ENCODE data around the gene ZNF627. TPM values are rescaled to one million over a fixed set of nuclear protein-coding genes. Genes with fewer than 3 reads are reported as not detected.

Gene ZNF627
- total and polyA plus RNA-seq, 2 of the 8 experiments (the other 6 are each of a cell fraction or from before 2014, with no cell fraction given) = 7.2 to 13.7 TPM

- H3K4ac ChIP-seq (replicated peaks; ENCODE audit: insufficient read length, low read depth, low read length) = no peak overlapping the region
- H3K4me1 ChIP-seq (replicated peaks in 1 of 4; ENCODE audit: control insufficient read depth in 3 of 4, insufficient read depth in 4 of 4, low read length in 3 of 4) = peaks cover 0 to 4% (median 1%) of the 10 kb centered on the region in 4 experiments; a peak in 3 of 7 replicates
- no peak overlapping the region for H2BK5ac ChIP-seq (ENCODE audit: low read depth, low read length)
- ChIA-PET CTCF (ENCODE audit: partially characterized antibody) (interaction anchor here (1.0 to 2.4 kb wide), 2 partner anchors 13 to 66 kb away, joined by 4 to 6 read pairs; no protein-coding TSS in a partner anchor), POLR2A (ENCODE audit: partially characterized antibody) (interaction anchor here (0.8 to 5.0 kb wide), 3 partner anchors 12 to 75 kb away, joined by 3 to 17 read pairs (median 3); partner anchors contain the start of gene ELOF1)
- no peak overlapping the region for H2BK20ac ChIP-seq (ENCODE audit: low read length)
- no peak overlapping the region for H2AK5ac ChIP-seq (ENCODE audit: low read depth, low read length)
- no peak overlapping the region for H3K4me3 ChIP-seq (ENCODE audit: extremely low read depth in 1 of 4, insufficient read depth in 2 of 4, low read depth in 3 of 4, low read length in 4 of 4)
- H2BK15ac ChIP-seq (ENCODE audit: low read length) = no peak overlapping the region
- H3K79me1 ChIP-seq (ENCODE audit: low read depth, low read length) = no peaks in the 10 kb centered on the region
- 91% methylated on average over 15 of the region's 15 CpGs; no CpG with 5 or more reads in 1 of the 2 experiments for WGBS, 2 experiments (ENCODE audit: extremely low coverage in 1 of 2, insufficient coverage in 1 of 2, insufficient read length in 1 of 2, insufficient replicate concordance in 2 of 2, low coverage in 1 of 2, low lambda C conversion rate in 2 of 2, missing lambda C conversion rate in 1 of 2)
- no peak overlapping the region for H3K18ac ChIP-seq (ENCODE audit: extremely low read depth, low read length)
- no peak overlapping the region for H2BK12ac ChIP-seq (ENCODE audit: low read depth, low read length)
- no peaks in the 10 kb centered on the region; the same call in 1 of the 2 replicates for H3K23me2 ChIP-seq (ENCODE audit: low read depth, low read length)
- H4K20me1 ChIP-seq (replicated peaks in 1 of 2; ENCODE audit: control insufficient read depth in 1 of 2, insufficient read depth in 2 of 2, low read length in 2 of 2) = no peaks in the 10 kb centered on the region
- no peak overlapping the region for H3K9ac ChIP-seq (replicated peaks in 1 of 4; ENCODE audit: extremely low read depth in 1 of 4, low read depth in 3 of 4, low read length in 3 of 4)
- no peak overlapping the region for H3K23ac ChIP-seq (ENCODE audit: insufficient read length)
- no peak overlapping the region for H4K8ac ChIP-seq (ENCODE audit: extremely low read depth, insufficient read depth, low read length)
- DNase-seq (ENCODE audit: low read depth in 1 of 2, low spot score in 2 of 2) = no peak
- no peak overlapping the region for H3K4me2 ChIP-seq (ENCODE audit: insufficient read depth in 1 of 2, low read depth in 2 of 2, low read length in 2 of 2)
- no peaks in the 10 kb centered on the region for H3K9me3 ChIP-seq (ENCODE audit: insufficient read depth in 2 of 2, low read depth in 1 of 2, low read length in 1 of 2)
- peaks cover 0 to 4% (median 2%) of the 10 kb centered on the region in 4 experiments; a peak in 3 of 7 replicates for H3K27me3 ChIP-seq (replicated peaks in 1 of 4; ENCODE audit: control insufficient read depth in 3 of 4, extremely low read depth in 1 of 4, insufficient read depth in 3 of 4, low read length in 3 of 4)
- H3K56ac ChIP-seq (replicated peaks; ENCODE audit: insufficient read length, low read depth, low read length) = no peak overlapping the region
- no peak overlapping the region for H3K14ac ChIP-seq (ENCODE audit: insufficient read length)
- H2BK120ac ChIP-seq (replicated peaks; ENCODE audit: low read depth, low read length) = no peak overlapping the region
- no peak overlapping the region for H3K27ac ChIP-seq (ENCODE audit: low read depth, low read length)
- no peak overlapping the region for H4K91ac ChIP-seq (replicated peaks; ENCODE audit: insufficient read length, low read length)
- H3K36me3 ChIP-seq (ENCODE audit: control insufficient read depth in 2 of 4, insufficient read depth in 4 of 4, low read length in 3 of 4) = no peaks in the 10 kb centered on the region
- no peak overlapping the region for H2AFZ ChIP-seq (ENCODE audit: low read length)
- H3K79me2 ChIP-seq (ENCODE audit: control insufficient read depth in 1 of 2, insufficient read depth in 2 of 2, low read length in 2 of 2) = no peaks in the 10 kb centered on the region
- H4K5ac ChIP-seq (ENCODE audit: insufficient read length, low read depth, low read length) = no peak overlapping the region
- FAIRE-seq = no peak
- TF ChIP-seq SP4 (IDR thresholded peaks at IDR 0.05; ENCODE audit: low read length) = no peak
- TF ChIP-seq MAFK (IDR thresholded peaks at IDR 0.05; ENCODE audit: low read depth, low read length) = no peak
- TF ChIP-seq RAD21 (IDR thresholded peaks at IDR 0.05 in 1 of 2, conservative IDR thresholded peaks at IDR 0.05 in 1 of 2; ENCODE audit: low read depth in 2 of 2, low read length in 2 of 2) = no peak
- no peak for TF ChIP-seq RNF2 (IDR thresholded peaks at IDR 0.05; ENCODE audit: borderline replicate concordance, low read depth, low read length, missing control alignments, poor library complexity, severe bottlenecking)
- TF ChIP-seq RXRA (IDR thresholded peaks at IDR 0.05; ENCODE audit: insufficient read depth, low read depth, low read length) = no peak
- TF ChIP-seq CHD2 (IDR thresholded peaks at IDR 0.05; ENCODE audit: low read length) = no peak
- TF ChIP-seq MAX (IDR thresholded peaks at IDR 0.05) = no peak
- TF ChIP-seq KDM4A (IDR thresholded peaks at IDR 0.05; ENCODE audit: low read depth, low read length, severe bottlenecking) = no peak
- no peak for TF ChIP-seq POU5F1 (IDR thresholded peaks at IDR 0.05; ENCODE audit: low read depth, low read length)
- TF ChIP-seq E2F6 (IDR thresholded peaks at IDR 0.05) = no peak
- no peak for TF ChIP-seq POLR2AphosphoS5 (IDR thresholded peaks at IDR 0.05; ENCODE audit: low read depth, low read length)
- no peak for TF ChIP-seq NANOG (IDR thresholded peaks at IDR 0.05; ENCODE audit: insufficient read depth, low read depth, low read length, poor library complexity, severe bottlenecking)
Observed at GRCh38 chr19:11626252-11626651, 29.0 kb downstream of the ZNF627 start.
